ENCODE data around the gene ENTPD1.
"Not testable (repeated sequence)": the region's sequence is repeated elsewhere in the genome, so short reads cannot be mapped to it uniquely, and the experiment has no call there.

Gene ENTPD1

GRCh38 chr10:95770084-95770720 is 14.2 kb downstream of the ENTPD1 start:
- H3K9ac ChIP-seq (ENCODE audit: low read length) = no peak overlapping the region
- no peaks in the 10 kb centered on the region for H3K4me1 ChIP-seq (ENCODE audit: control insufficient read depth, insufficient read depth, low read length)
- no peak overlapping the region for H3K27ac ChIP-seq (ENCODE audit: low read depth, low read length)
- H3K36me3 ChIP-seq (ENCODE audit: control insufficient read depth, insufficient read depth, low read length) = no peaks in the 10 kb centered on the region
- H3K4me3 ChIP-seq (ENCODE audit: low read length) = no peak overlapping the region
- H3K27me3 ChIP-seq (ENCODE audit: control insufficient read depth, insufficient read depth, low read length) = no peaks in the 10 kb centered on the region

- not testable (repeated sequence) for H3K27ac ChIP-seq (ENCODE audit: low read depth, low read length); H3K27me3 ChIP-seq (ENCODE audit: control insufficient read depth, insufficient read depth, low read length); H3K36me3 ChIP-seq (ENCODE audit: control insufficient read depth, insufficient read depth, low read length); H3K9ac ChIP-seq (ENCODE audit: low read length); H3K4me3 ChIP-seq (ENCODE audit: low read length); H3K4me1 ChIP-seq (ENCODE audit: control insufficient read depth, insufficient read depth, low read length)
Observed at GRCh38 chr10:95773454-95773853, 17.5 kb downstream of the ENTPD1 start.

DNA sequence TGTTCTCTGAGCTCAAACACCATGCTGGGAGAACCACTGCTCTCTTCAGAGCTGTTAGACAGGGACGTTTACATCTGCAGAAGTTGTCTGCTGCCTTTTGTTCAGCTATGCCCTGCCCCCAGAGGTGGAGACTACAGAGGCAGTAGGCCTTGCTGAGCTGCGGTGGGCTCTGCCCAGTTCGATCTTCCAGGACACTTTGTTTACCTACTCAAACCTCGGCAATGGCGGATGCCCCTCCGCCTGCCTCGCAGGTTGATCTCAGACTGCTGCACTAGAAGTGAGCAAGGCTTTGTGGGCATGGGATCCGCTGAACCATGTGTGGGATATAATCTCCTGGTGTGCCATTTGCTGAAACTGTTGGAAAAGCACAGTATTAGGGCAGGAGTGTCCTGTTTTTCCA is 21.7 kb downstream of the ENTPD1 start:
- H3K36me3 ChIP-seq (ENCODE audit: control insufficient read depth, insufficient read depth, low read length); H3K27ac ChIP-seq (ENCODE audit: low read depth, low read length); H3K27me3 ChIP-seq (ENCODE audit: control insufficient read depth, insufficient read depth, low read length); H3K4me3 ChIP-seq (ENCODE audit: low read length); H3K4me1 ChIP-seq (ENCODE audit: control insufficient read depth, insufficient read depth, low read length); H3K9ac ChIP-seq (ENCODE audit: low read length): not testable (repeated sequence)

GRCh38 chr10:95782318-95782717 is 26.4 kb downstream of the ENTPD1 start:
- H3K36me3 ChIP-seq (ENCODE audit: control insufficient read depth, insufficient read depth, low read length) = no peaks in the 10 kb centered on the region
- no peaks in the 10 kb centered on the region for H3K27me3 ChIP-seq (ENCODE audit: control insufficient read depth, insufficient read depth, low read length)
- no peak overlapping the region for H3K4me3 ChIP-seq (ENCODE audit: low read length)
- no peak overlapping the region for H3K27ac ChIP-seq (ENCODE audit: low read depth, low read length)
- H3K9ac ChIP-seq (ENCODE audit: low read length) = no peak overlapping the region
- peaks cover 14% of the 10 kb centered on the region for H3K4me1 ChIP-seq (ENCODE audit: control insufficient read depth, insufficient read depth, low read length)

- no peak overlapping the region for H3K9ac ChIP-seq (ENCODE audit: low read length)
- H3K4me1 ChIP-seq (ENCODE audit: control insufficient read depth, insufficient read depth, low read length) = peaks cover 14% of the 10 kb centered on the region
- no peaks in the 10 kb centered on the region for H3K27me3 ChIP-seq (ENCODE audit: control insufficient read depth, insufficient read depth, low read length)
- H3K27ac ChIP-seq (ENCODE audit: low read depth, low read length) = no peak overlapping the region
- H3K36me3 ChIP-seq (ENCODE audit: control insufficient read depth, insufficient read depth, low read length) = no peaks in the 10 kb centered on the region
- no peak overlapping the region for H3K4me3 ChIP-seq (ENCODE audit: low read length)
Observed at GRCh38 chr10:95783741-95784140, 27.8 kb downstream of the ENTPD1 start.

- no peak overlapping the region for H3K9ac ChIP-seq (ENCODE audit: low read length)
- H3K27me3 ChIP-seq (ENCODE audit: control insufficient read depth, insufficient read depth, low read length) = no peaks in the 10 kb centered on the region
- H3K36me3 ChIP-seq (ENCODE audit: control insufficient read depth, insufficient read depth, low read length) = no peaks in the 10 kb centered on the region
- H3K27ac ChIP-seq (ENCODE audit: low read depth, low read length) = no peak overlapping the region
- peaks cover 14% of the 10 kb centered on the region for H3K4me1 ChIP-seq (ENCODE audit: control insufficient read depth, insufficient read depth, low read length)
- H3K4me3 ChIP-seq (ENCODE audit: low read length) = no peak overlapping the region
Observed at GRCh38 chr10:95784279-95784913, 28.4 kb downstream of the ENTPD1 start.

DNA sequence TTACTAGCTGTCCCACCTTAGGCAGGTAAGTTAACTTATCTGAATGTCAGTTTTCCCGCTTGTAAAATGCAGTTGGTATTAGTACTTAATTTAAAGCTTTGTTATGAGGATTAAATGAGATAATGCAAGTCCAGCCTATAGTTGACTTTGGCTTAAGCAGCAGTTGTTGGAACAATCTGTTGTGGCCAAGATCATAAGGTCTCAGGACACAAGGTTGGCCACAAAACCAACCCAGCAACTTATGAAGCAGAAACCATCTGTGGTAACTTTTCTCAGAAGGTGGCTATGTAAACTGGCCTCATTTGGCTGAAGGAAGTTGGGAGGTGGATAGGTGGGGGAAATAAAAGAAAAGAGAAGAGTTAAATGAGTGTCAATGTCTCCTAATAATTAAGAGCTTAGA is 29.4 kb downstream of the ENTPD1 start:
- Histone ChIP-seq H3K27ac (ENCODE audit: low read depth, low read length) (no peak overlapping the region), H3K27me3 (ENCODE audit: control insufficient read depth, insufficient read depth, low read length) (no peaks in the 10 kb centered on the region), H3K4me1 (ENCODE audit: control insufficient read depth, insufficient read depth, low read length) (peaks cover 14% of the 10 kb centered on the region), H3K9ac (ENCODE audit: low read length) (no peak overlapping the region), H3K36me3 (ENCODE audit: control insufficient read depth, insufficient read depth, low read length) (no peaks in the 10 kb centered on the region), H3K4me3 (ENCODE audit: low read length) (no peak overlapping the region)

- H3K36me3 ChIP-seq (ENCODE audit: control insufficient read depth, insufficient read depth, low read length) = no peaks in the 10 kb centered on the region
- no peak overlapping the region for H3K27ac ChIP-seq (ENCODE audit: low read depth, low read length)
- peaks cover 14% of the 10 kb centered on the region for H3K4me1 ChIP-seq (ENCODE audit: control insufficient read depth, insufficient read depth, low read length)
- no peak overlapping the region for H3K4me3 ChIP-seq (ENCODE audit: low read length)
- H3K27me3 ChIP-seq (ENCODE audit: control insufficient read depth, insufficient read depth, low read length) = no peaks in the 10 kb centered on the region
- no peak overlapping the region for H3K9ac ChIP-seq (ENCODE audit: low read length)
Observed at GRCh38 chr10:95785942-95786669, 30.1 kb downstream of the ENTPD1 start.

- Histone ChIP-seq H3K36me3 (ENCODE audit: control insufficient read depth, insufficient read depth, low read length) (no peaks in the 10 kb centered on the region), H3K27ac (ENCODE audit: low read depth, low read length) (no peak overlapping the region), H3K4me1 (ENCODE audit: control insufficient read depth, insufficient read depth, low read length) (peaks cover 13% of the 10 kb centered on the region), H3K4me3 (ENCODE audit: low read length) (no peak overlapping the region), H3K9ac (ENCODE audit: low read length) (no peak overlapping the region), H3K27me3 (ENCODE audit: control insufficient read depth, insufficient read depth, low read length) (no peaks in the 10 kb centered on the region)
Observed at GRCh38 chr10:95787447-95787846, 31.5 kb downstream of the ENTPD1 start.

GRCh38 chr10:95788830-95789229 is 32.9 kb downstream of the ENTPD1 start:
- Histone ChIP-seq H3K36me3 (ENCODE audit: control insufficient read depth, insufficient read depth, low read length) (no peaks in the 10 kb centered on the region), H3K4me1 (ENCODE audit: control insufficient read depth, insufficient read depth, low read length) (peaks cover 4% of the 10 kb centered on the region), H3K9ac (ENCODE audit: low read length) (no peak overlapping the region), H3K27me3 (ENCODE audit: control insufficient read depth, insufficient read depth, low read length) (no peaks in the 10 kb centered on the region), H3K27ac (ENCODE audit: low read depth, low read length) (no peak overlapping the region), H3K4me3 (ENCODE audit: low read length) (no peak overlapping the region)

- H3K27me3 ChIP-seq (ENCODE audit: control insufficient read depth, insufficient read depth, low read length) = no peaks in the 10 kb centered on the region
- no peak overlapping the region for H3K27ac ChIP-seq (ENCODE audit: low read depth, low read length)
- H3K36me3 ChIP-seq (ENCODE audit: control insufficient read depth, insufficient read depth, low read length) = no peaks in the 10 kb centered on the region
- H3K4me3 ChIP-seq (ENCODE audit: low read length) = no peak overlapping the region
- H3K4me1 ChIP-seq (ENCODE audit: control insufficient read depth, insufficient read depth, low read length) = peaks cover 3% of the 10 kb centered on the region
- no peak overlapping the region for H3K9ac ChIP-seq (ENCODE audit: low read length)
Observed at GRCh38 chr10:95789902-95790301, 33.9 kb downstream of the ENTPD1 start.

DNA sequence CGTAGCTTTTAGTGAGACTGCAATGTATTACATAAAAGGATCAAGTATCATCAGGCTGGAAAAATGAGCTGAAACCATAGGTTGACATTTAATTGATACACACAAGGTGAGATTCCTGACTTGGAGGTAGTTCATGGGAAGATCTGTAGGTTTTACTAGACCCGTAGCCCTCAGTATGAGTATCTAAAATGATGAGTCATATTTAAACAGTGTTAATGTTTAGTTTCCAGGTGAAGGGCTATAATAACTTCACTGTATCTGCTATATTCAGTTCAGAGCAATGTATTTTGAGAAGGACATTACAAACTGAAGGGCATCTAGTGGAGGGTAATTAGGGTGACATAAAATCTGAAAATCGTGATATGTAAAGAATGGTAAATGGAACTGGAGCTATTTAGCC is 35.0 kb downstream of the ENTPD1 start:
- Histone ChIP-seq H3K27me3 (ENCODE audit: control insufficient read depth, insufficient read depth, low read length) (no peaks in the 10 kb centered on the region), H3K9ac (ENCODE audit: low read length) (no peak overlapping the region), H3K27ac (ENCODE audit: low read depth, low read length) (no peak overlapping the region), H3K36me3 (ENCODE audit: control insufficient read depth, insufficient read depth, low read length) (no peaks in the 10 kb centered on the region), H3K4me1 (ENCODE audit: control insufficient read depth, insufficient read depth, low read length) (peaks cover 3% of the 10 kb centered on the region), H3K4me3 (ENCODE audit: low read length) (no peak overlapping the region)

All from rectal smooth muscle tissue (tissue), 1 donor.